Measurements from ENCODE around the gene ANXA1.

GRCh38 chr9:73174330-73174980 is 22.8 kb downstream of the ANXA1 start:
- no peak for TF ChIP-seq ZNF70 (CRISPR knock-in tag; IDR thresholded peaks at IDR 0.05)
- no peak for TF ChIP-seq ZFP30 (CRISPR knock-in tag; IDR thresholded peaks at IDR 0.05)
- no peak for TF ChIP-seq ESRRG (CRISPR knock-in tag; IDR thresholded peaks at IDR 0.05)
- TF ChIP-seq TOX (CRISPR knock-in tag; IDR thresholded peaks at IDR 0.05; ENCODE audit: borderline replicate concordance), result no peak
- no peak for TF ChIP-seq POU6F1 (CRISPR knock-in tag; IDR thresholded peaks at IDR 0.05; ENCODE audit: borderline replicate concordance, low read depth)
- TF ChIP-seq TSHZ2 (CRISPR knock-in tag; IDR thresholded peaks at IDR 0.05), result no peak
- TF ChIP-seq OSR1 (CRISPR knock-in tag; IDR thresholded peaks at IDR 0.05), result no peak
- TF ChIP-seq PATZ1 (CRISPR knock-in tag; IDR thresholded peaks at IDR 0.05; ENCODE audit: borderline replicate concordance), result no peak

Data from SK-N-SH treated with all-trans-retinoic acid at 6 μM for 48 hours (cell line).